Dermis lymphatic vessel endothelial cell (primary cell): ENCODE results near the gene ILF2. TPM values are rescaled to one million over a fixed set of nuclear protein-coding genes. Genes with fewer than 3 reads are reported as not detected.

Experiments
- total RNA-seq: library from RNA; depleted of rRNA; stranded (reverse); fragments of >200 nt; gene quantifications from 2 replicates; pipeline ENCODE4 v1.2.1, GENCODE V29; 2014

ILF2 gene
- total RNA-seq, result 169 and 218 TPM in 2 replicates

DNA sequence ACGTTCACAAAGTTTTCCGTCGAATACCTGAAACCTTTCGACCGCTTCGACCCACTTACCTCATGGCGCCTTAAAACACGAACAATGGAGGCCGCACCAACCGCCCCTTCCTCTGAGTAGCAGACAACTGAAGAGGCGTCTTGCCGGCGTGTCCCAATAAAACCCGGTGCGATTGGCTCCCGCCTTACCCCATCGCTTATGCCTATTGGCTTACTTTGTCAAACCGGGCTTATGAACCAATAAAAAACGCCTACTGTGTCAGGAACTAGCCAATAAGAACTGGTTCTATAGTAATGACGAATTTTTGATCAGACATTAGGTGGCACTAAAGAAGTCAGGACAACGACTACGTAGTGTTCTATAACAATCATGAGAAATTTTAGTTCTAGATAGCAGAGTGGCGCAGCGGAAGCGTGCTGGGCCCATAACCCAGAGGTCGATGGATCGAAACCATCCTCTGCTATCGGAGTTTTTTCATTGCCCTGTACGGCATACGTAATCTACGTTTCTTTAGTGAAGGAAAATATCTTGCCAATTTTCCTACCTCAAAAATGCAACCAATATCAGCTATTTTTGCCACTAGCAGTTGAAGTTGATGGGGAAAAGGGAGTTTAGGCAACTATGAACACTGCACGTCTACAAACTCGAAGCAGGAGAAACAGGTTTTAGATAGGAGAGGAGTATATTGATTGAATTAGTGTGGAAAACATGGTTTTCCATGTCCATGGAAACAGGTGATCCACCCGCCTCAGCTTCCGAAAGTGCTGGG, at the start of gene ILF2:
ILF2 (minus strand) TSS at position 135 of the 769 bp plus-strand sequence; CDS start at position 64, 71 bp downstream.

DNA sequence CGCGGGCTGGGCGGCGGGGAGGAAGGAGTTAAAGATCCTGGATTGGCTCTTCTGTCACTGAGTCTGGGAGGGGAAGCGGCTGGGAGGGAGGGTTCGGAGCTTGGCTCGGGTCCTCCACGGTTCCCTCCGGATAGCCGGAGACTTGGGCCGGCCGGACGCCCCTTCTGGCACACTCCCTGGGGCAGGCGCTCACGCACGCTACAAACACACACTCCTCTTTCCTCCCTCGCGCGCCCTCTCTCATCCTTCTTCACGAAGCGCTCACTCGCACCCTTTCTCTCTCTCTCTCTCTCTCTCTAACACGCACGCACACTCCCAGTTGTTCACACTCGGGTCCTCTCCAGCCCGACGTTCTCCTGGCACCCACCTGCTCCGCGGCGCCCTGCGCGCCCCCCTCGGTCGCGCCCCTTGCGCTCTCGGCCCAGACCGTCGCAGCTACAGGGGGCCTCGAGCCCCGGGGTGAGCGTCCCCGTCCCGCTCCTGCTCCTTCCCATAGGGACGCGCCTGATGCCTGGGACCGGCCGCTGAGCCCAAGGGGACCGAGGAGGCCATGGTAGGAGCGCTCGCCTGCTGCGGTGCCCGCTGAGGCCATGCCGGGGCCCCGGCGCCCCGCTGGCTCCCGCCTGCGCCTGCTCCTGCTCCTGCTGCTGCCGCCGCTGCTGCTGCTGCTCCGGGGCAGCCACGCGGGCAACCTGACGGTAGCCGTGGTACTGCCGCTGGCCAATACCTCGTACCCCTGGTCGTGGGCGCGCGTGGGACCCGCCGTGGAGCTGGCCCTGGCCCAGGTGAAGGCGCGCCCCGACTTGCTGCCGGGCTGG, 7.9 kb upstream of the ILF2 start, which contains the start of gene NPR1:
NPR1 (plus strand) TSS at position 170 of the 818 bp plus-strand sequence; CDS start at position 591, 421 bp downstream.

DNA sequence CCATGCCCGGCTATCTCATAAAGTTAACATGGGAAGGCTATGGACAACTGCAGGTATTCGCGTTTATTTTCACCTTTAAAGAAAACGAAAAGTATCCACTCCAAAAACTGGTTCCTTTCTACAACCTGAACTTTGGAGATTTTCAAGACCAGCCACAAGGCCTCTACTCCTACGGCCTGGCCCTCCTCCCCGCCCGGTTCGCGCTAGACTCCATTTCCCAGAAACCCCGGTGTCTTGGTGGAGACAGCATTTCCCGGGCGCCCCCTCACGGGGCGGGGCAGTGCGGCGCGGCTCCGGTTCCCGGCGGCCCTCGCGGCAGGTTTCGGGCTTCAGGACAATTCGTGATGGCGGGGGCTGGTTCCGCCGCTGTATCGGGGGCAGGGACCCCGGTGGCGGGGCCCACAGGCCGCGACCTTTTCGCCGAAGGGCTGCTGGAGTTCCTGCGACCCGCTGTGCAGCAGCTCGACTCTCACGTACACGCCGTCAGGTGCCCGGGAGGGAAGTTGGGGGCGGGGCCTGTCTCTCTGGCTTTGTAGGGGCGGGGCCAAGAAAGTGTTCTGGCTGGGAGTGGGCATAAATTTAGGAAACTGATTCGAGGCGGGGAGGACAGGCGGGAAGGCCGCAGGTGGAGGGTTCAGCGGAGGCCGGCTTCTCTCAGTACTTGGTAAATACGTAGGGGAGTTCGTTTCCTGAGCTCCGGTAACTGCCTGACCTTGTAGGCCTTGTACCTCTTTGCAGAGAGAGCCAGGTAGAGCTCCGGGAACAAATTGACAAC, 12.2 kb downstream of the ILF2 start, which contains the start of gene SNAPIN:
SNAPIN (plus strand) TSS at position 304 of the 775 bp plus-strand sequence; CDS start at position 345, 41 bp downstream.

DNA sequence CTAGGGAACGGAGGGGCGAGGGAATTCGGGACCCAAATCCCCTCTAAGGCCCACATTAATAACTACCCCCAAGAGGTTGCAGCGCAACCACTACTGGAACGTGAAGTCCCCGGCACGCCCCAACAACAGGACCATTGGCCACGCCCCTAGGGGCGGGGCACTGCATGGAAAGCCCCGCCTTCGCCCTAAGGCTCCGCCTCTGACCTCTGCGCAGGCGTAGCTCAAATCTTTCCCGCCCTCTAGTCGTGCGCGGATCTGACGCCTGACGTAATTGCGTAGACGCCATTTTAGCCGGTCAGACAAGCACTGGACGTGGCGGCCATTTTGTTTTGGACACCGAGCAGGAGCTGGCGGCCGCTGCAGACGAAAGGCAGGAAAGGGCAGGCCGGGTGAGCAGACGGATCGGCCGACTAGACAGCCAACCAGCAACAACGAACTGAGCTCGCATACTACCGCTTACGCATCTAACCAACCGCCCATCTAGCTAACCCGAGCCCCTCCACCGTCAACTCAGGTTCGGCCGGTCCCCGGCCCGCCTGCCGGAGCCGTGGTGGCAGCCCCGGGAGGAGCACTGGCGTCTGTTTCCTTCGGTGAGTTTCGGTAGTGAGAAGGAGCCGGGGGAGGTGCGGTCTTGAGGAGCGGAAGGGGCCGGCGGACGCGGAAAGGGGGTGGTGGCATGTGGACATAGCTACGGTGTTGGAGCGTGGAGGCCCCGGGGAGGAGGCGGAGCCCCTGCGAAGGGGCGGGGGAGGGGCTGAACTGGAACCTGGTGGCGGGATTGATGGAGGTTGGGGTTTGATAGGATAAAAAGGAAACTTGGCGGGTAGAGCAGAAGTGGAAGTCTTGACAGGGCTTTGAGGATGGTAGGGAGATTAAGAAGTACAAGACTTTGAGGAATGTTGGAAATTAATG, 36.8 kb downstream of the ILF2 start, which contains the start of gene CHTOP:
CHTOP (plus strand) TSS at position 313 of the 912 bp plus-strand sequence. CDS start 2,523 bp downstream, outside the sequence.

DNA sequence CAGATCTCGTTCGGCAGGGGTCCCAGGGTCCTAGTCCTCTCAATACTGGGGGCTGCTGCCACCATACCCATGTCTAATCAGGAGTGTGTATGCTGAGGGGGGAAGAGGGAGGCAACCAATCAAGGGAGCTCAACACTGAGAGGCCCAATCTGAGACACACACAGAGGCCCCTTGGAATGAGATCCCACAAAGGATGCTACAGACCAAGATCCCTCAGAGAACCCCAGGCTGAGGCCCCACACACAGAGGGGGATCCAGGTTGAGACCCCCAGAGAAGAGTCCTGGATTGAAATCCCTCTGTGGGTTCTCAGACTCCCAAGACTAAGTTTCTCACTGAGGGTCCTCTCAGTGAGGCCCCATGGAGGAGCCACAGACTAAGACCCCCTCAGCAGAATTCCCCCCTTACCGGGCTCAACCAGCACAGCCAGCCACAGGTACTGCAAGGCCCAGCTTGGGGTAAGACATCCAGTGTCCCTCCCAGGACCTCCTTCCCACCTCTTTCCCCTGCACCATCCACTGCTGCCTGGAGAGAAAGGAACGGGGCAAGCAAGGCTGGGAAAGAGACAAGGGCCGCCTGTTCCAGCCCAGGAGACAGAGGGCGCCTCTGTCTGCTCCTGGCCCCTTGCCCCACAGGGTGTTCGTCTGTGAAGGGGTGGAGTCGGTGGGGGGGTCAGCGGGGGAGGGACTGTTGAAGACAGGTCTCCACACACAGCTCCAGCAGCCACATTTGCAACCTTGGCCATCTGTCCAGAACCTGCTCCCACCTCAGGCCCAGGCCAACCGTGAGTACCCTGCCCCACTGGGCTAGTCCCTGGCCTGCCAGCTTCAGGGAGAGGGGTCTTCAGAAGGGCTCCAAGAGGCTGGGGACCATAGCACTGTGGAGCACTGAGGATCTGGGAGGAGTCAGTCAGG, 42.8 kb downstream of the ILF2 start, which contains the start of gene S100A1:
S100A1 (plus strand) TSS at position 720 of the 912 bp plus-strand sequence. CDS start 2,088 bp downstream, outside the sequence.

GRCh38 chr1:153626904-153627714, 43.7 kb downstream of the ILF2 start, which contains the start of gene S100A13:
TSS of gene S100A13 (minus strand) at chr1:153627505. CDS start at chr1:153626472, 1,033 bp downstream.

DNA sequence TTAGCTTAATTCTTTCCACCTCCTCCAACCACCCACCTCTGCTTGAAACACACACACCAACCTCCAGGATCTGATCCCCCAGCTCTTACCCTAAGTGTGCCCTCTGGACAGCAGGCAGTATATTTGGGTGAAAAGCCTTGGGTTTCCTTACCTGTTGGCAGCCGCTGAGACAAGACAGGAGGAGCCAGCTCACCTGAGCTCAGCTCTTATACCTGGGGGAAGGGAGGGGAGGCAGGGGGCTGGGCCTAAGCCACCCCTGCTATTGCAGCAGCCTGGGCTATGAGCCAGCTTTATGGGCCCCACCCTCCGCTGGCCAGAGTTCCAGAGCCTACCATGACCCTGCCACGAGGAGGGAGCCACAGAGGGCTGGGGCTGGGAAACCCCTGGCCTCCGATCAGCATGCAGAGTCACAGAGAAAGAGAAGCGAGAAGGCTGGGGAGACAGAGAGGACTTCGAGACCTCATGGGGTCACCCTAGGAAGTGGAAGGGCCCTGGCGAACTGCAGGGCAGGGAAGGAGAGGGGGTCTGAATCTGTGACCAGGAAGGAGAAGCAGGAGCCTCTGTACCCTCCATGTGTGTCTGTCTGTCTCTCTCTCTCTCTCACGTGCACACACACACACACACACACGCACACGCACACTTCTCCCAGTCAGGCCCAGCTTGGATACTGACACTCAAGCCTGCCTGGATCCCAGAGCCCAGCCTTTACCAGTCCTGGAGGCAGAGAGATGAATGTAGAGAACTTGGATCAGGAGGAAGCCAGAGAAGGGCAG, 54.5 kb downstream of the ILF2 start, which contains the start of gene S100A14:
S100A14 (minus strand) TSS at position 182 of the 773 bp plus-strand sequence. CDS start 467 bp downstream, outside the sequence.

DNA sequence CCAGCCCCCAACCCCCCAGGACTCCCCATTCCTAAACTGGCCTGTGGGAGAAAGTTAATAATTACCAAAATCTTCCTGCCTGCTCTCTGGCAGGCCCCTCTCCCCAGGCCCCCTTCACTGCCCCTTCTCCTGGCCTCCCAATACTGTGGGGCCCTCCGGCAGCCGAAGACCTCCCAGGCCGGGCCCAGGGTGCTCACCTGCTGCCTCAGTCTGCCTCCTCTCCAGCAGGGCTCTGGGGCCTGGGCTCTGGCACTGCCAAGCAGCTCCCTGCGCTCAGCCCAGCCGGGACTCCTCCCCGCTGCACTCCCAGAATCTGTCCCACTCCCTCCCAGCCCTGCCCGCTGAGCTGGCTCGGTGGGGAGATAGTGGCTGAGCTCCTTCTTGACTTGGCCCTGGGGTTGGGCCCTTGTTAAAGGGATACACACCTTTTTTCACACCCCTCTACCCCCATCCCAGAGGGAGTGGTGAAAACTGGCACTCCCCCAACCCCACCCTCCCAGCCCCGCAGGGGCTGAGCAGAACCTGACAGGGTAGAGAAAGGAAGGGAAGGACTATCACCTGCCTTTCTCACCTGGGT, 58.0 kb downstream of the ILF2 start, which contains the start of gene S100A16:
S100A16 (minus strand) TSS at position 383 of the 577 bp plus-strand sequence. CDS start 4,986 bp downstream, outside the sequence.

Other genes with a start within 250 kb of the ILF2 start
- not detected in 2 replicates for gene S100A7, start 210.3 kb downstream of the ILF2 start, total RNA-seq
- gene S100A6, start 135.0 kb downstream of the ILF2 start, total RNA-seq, result 478 and 706 TPM in 2 replicates
- gene S100A5, start 130.1 kb downstream of the ILF2 start, total RNA-seq, result 0.17 TPM in 1 of 2 replicates, not detected in the other
- gene S100A4, start 125.2 kb downstream of the ILF2 start, total RNA-seq, result 18.1 and 19.9 TPM in 2 replicates
- gene S100A3, start 121.7 kb downstream of the ILF2 start, total RNA-seq, result 0.26 and 1.3 TPM in 2 replicates
- 0.86 and 0.98 TPM in 2 replicates for gene S100A2, start 105.1 kb downstream of the ILF2 start, total RNA-seq
- gene S100A16, start 57.9 kb downstream of the ILF2 start, total RNA-seq, result 456 and 493 TPM in 2 replicates
- gene S100A14, start 54.7 kb downstream of the ILF2 start, total RNA-seq, result 0.43 TPM in 1 of 2 replicates, not detected in the other
- 161 and 182 TPM in 2 replicates for gene S100A13, start 43.5 kb downstream of the ILF2 start, total RNA-seq
- gene S100A1, start 42.6 kb downstream of the ILF2 start, total RNA-seq, result not detected in 2 replicates
- 23.4 and 30.3 TPM in 2 replicates for gene CHTOP, start 36.9 kb downstream of the ILF2 start, total RNA-seq
- gene SNAPIN, start 12.3 kb downstream of the ILF2 start, total RNA-seq, result 56.7 and 68.2 TPM in 2 replicates
- 20.4 and 32.7 TPM in 2 replicates for gene NPR1, start 7.7 kb upstream of the ILF2 start, total RNA-seq
- gene INTS3, start 57.1 kb upstream of the ILF2 start, total RNA-seq, result 15.0 and 18.9 TPM in 2 replicates
- 41.2 and 59.6 TPM in 2 replicates for gene SLC27A3, start 104.4 kb upstream of the ILF2 start, total RNA-seq